ENCODE data around the gene ABCC8.

Gene ABCC8

GRCh38 chr11:17443423-17443822 lies 33.2 kb downstream of the ABCC8 start:
- TF ChIP-seq GATA2 (IDR thresholded peaks at IDR 0.05; ENCODE audit: low read depth, low read length), result no peak
- TF ChIP-seq GATA3 (IDR thresholded peaks at IDR 0.05; ENCODE audit: low read depth, low read length), result no peak

- TF ChIP-seq GATA2 (IDR thresholded peaks at IDR 0.05; ENCODE audit: low read depth, low read length) (no peak), GATA3 (IDR thresholded peaks at IDR 0.05; ENCODE audit: low read depth, low read length) (no peak)
Observed at GRCh38 chr11:17443000-17443399, 33.6 kb downstream of the ABCC8 start.

GRCh38 chr11:17439316-17439782 lies 37.3 kb downstream of the ABCC8 start:
- TF ChIP-seq GATA3 (IDR thresholded peaks at IDR 0.05; ENCODE audit: low read depth, low read length) (no peak), GATA2 (IDR thresholded peaks at IDR 0.05; ENCODE audit: low read depth, low read length) (no peak)

GRCh38 chr11:17437366-17437765 lies 39.3 kb downstream of the ABCC8 start:
- TF ChIP-seq GATA3 (IDR thresholded peaks at IDR 0.05; ENCODE audit: low read depth, low read length) (no peak), GATA2 (IDR thresholded peaks at IDR 0.05; ENCODE audit: low read depth, low read length) (no peak)

- TF ChIP-seq GATA2 (IDR thresholded peaks at IDR 0.05; ENCODE audit: low read depth, low read length), result no peak
Observed at GRCh38 chr11:17434108-17434507, 42.5 kb downstream of the ABCC8 start.

GRCh38 chr11:17432002-17432401 lies 44.6 kb downstream of the ABCC8 start:
- TF ChIP-seq GATA2 (IDR thresholded peaks at IDR 0.05; ENCODE audit: low read depth, low read length) (no peak), GATA3 (IDR thresholded peaks at IDR 0.05; ENCODE audit: low read depth, low read length) (no peak)

GRCh38 chr11:17431139-17431538 lies 45.5 kb downstream of the ABCC8 start:
- TF ChIP-seq GATA2 (IDR thresholded peaks at IDR 0.05; ENCODE audit: low read depth, low read length) (no peak), GATA3 (IDR thresholded peaks at IDR 0.05; ENCODE audit: low read depth, low read length) (no peak)

GRCh38 chr11:17430616-17431015 lies 46.0 kb downstream of the ABCC8 start:
- no peak for TF ChIP-seq GATA2 (IDR thresholded peaks at IDR 0.05; ENCODE audit: low read depth, low read length)
- no peak for TF ChIP-seq GATA3 (IDR thresholded peaks at IDR 0.05; ENCODE audit: low read depth, low read length)

GRCh38 chr11:17428925-17429324 lies 47.7 kb downstream of the ABCC8 start:
- TF ChIP-seq GATA3 (IDR thresholded peaks at IDR 0.05; ENCODE audit: low read depth, low read length) (no peak), GATA2 (IDR thresholded peaks at IDR 0.05; ENCODE audit: low read depth, low read length) (no peak)

GRCh38 chr11:17428261-17428660 lies 48.4 kb downstream of the ABCC8 start:
- TF ChIP-seq GATA2 (IDR thresholded peaks at IDR 0.05; ENCODE audit: low read depth, low read length) (no peak), GATA3 (IDR thresholded peaks at IDR 0.05; ENCODE audit: low read depth, low read length) (no peak)

GRCh38 chr11:17423533-17424310 lies 52.9 kb downstream of the ABCC8 start:
- TF ChIP-seq GATA2 (IDR thresholded peaks at IDR 0.05; ENCODE audit: low read depth, low read length) (no peak), GATA3 (IDR thresholded peaks at IDR 0.05; ENCODE audit: low read depth, low read length) (no peak)

- TF ChIP-seq GATA2 (IDR thresholded peaks at IDR 0.05; ENCODE audit: low read depth, low read length) (no peak), GATA3 (IDR thresholded peaks at IDR 0.05; ENCODE audit: low read depth, low read length) (no peak)
Observed at GRCh38 chr11:17421781-17422180, 54.9 kb downstream of the ABCC8 start.

GRCh38 chr11:17418444-17419081 lies 58.1 kb downstream of the ABCC8 start:
- no peak for TF ChIP-seq GATA2 (IDR thresholded peaks at IDR 0.05; ENCODE audit: low read depth, low read length)

GRCh38 chr11:17416492-17416891 lies 60.2 kb downstream of the ABCC8 start:
- TF ChIP-seq GATA2 (IDR thresholded peaks at IDR 0.05; ENCODE audit: low read depth, low read length) (no peak), GATA3 (IDR thresholded peaks at IDR 0.05; ENCODE audit: low read depth, low read length) (no peak)

- TF ChIP-seq GATA3 (IDR thresholded peaks at IDR 0.05; ENCODE audit: low read depth, low read length), result no peak
- TF ChIP-seq GATA2 (IDR thresholded peaks at IDR 0.05; ENCODE audit: low read depth, low read length), result no peak
Observed at GRCh38 chr11:17415523-17416104, 61.0 kb downstream of the ABCC8 start.
